Esophagus muscularis mucosa (tissue), 3 donors: ENCODE measurements around the gene ARF1.

Experiments
- POLR2AphosphoS5 ChIP-seq, 2 donors: sonication (generic); formaldehyde crosslinking; IDR thresholded peaks; one replicate each; pipeline ENCODE4 v1.6.1; 2017; ENCODE audit warnings: antibody characterized with exemption in 2 of 2
- TF ChIP-seq, protein P1 (sequence below), 3 experiments: fragments of 200-600 bp in 2 of 3; fragments of 450-650 bp in 1 of 3; sonication (generic) in 2 of 3; IDR thresholded peaks; one replicate each; pipeline ENCODE4 v1.5.1; 2017 to 2019; ENCODE audit warnings: antibody characterized with exemption in 3 of 3, mild to moderate bottlenecking in 2 of 3, moderate library complexity in 1 of 3

DNA sequence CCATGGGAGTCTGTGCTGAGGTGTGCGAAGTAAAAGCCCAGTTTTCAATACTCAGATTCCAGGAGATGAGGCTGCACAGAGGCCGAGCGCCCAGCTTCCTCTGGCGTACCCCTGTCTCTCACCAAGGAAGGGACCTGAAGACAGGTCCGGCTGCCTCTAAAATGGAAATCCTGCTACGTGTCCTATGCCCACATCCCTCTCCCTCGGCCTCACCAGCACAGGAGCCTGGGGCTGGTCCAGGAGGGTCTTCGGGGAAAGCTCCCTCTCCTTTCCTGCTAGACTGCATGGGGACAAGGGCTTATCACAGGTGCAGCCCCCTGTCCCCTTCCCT lies 26.2 kb downstream of the ARF1 start:
- TF ChIP-seq, protein P1, sequence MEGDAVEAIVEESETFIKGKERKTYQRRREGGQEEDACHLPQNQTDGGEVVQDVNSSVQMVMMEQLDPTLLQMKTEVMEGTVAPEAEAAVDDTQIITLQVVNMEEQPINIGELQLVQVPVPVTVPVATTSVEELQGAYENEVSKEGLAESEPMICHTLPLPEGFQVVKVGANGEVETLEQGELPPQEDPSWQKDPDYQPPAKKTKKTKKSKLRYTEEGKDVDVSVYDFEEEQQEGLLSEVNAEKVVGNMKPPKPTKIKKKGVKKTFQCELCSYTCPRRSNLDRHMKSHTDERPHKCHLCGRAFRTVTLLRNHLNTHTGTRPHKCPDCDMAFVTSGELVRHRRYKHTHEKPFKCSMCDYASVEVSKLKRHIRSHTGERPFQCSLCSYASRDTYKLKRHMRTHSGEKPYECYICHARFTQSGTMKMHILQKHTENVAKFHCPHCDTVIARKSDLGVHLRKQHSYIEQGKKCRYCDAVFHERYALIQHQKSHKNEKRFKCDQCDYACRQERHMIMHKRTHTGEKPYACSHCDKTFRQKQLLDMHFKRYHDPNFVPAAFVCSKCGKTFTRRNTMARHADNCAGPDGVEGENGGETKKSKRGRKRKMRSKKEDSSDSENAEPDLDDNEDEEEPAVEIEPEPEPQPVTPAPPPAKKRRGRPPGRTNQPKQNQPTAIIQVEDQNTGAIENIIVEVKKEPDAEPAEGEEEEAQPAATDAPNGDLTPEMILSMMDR (IDR thresholded peaks at IDR 0.05) = no peak
- TF ChIP-seq POLR2AphosphoS5 (IDR thresholded peaks at IDR 0.05) = no peak
